Lower lobe of right lung (tissue), 2 donors: ENCODE measurements around the gene HSPB2. TPM values are rescaled to one million over a fixed set of nuclear protein-coding genes. Genes with fewer than 3 reads are reported as not detected.

Experiments used
- ATAC-seq, 2 donors: fragments of 200-7000 bp; cut with Tn5 transposase; one replicate each; pipeline ENCODE4 v1.9.1; 2020 to 2022; ENCODE audit warnings: mild to moderate bottlenecking in 2 of 2, moderate library complexity in 2 of 2
- DNase-seq: peaks from one replicate; pipeline ENCODE4 v3.0.0-alpha.2; 2020
- H3K27ac ChIP-seq: fragments of 200-600 bp; one replicate; pipeline ENCODE4 v1.8.0; 2022
- H3K27me3 ChIP-seq: fragments of 200-600 bp; one replicate; pipeline ENCODE4 v1.8.0; 2022; ENCODE audit warnings: low read depth
- H3K36me3 ChIP-seq: fragments of 200-600 bp; one replicate; pipeline ENCODE4 v1.8.0; 2022; ENCODE audit warnings: mild to moderate bottlenecking
- H3K4me1 ChIP-seq: fragments of 200-600 bp; one replicate; pipeline ENCODE4 v1.8.0; 2022
- H3K4me3 ChIP-seq: fragments of 200-600 bp; one replicate; pipeline ENCODE4 v1.8.0; 2022; ENCODE audit warnings: mild to moderate bottlenecking
- H3K9me3 ChIP-seq: fragments of 200-600 bp; one replicate; pipeline ENCODE4 v1.8.0; 2022
- intact Hi-C: fragments of 100-400 bp; cut with DNase I; formaldehyde crosslinking; loops from one replicate; pipeline ENCODE4 v1.11.0; 2022
- total RNA-seq: library from RNA; stranded (reverse); fragmentation: NEBNext Ultra II Directional; extraction: Animal tissue kit (Norgen Biotek cat#: 25700); gene quantifications from one replicate; pipeline ENCODE4 v1.2.1, GENCODE V29; 2021
- TF ChIP-seq, protein P1 (sequence below): fragments of 200-600 bp; IDR thresholded peaks from one replicate; pipeline ENCODE4 v1.8.0; 2022; ENCODE audit warnings: antibody characterized with exemption, mild to moderate bottlenecking
- donor health status: DM: no; HTN: yes; CAD: no; lungs with severe emphysema.

HSPB2 gene
- total RNA-seq, 1 donor from 2014 or later = 6.4 TPM

DNA sequence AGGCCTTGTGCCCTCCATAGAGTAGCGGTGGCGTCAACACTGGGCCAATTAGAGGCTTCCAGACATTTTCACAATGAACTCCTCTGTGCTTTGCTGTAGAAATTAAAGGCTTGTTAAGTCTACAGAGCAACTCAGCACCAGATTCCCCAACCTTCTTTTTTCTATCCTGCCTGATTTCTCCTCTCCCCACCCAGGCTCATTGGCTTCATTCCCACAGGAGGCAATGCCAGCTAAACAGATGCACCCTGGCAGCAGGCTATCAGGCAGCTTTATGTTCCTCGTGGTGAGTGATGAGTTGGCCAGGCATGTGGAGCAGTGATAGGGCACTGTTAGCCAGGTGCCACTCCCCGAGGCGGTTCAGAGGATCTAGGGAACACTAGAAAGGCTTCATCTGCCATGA is 29.4 kb downstream of the HSPB2 start:
- peaks cover 35% of the 10 kb centered on the region for H3K4me1 ChIP-seq
- no peaks in the 10 kb centered on the region for H3K36me3 ChIP-seq
- intact Hi-C loops = no loop called here
- no peak for DNase-seq
- no peaks in the 10 kb centered on the region for H3K9me3 ChIP-seq
- H3K27me3 ChIP-seq = no peaks in the 10 kb centered on the region
- H3K4me3 ChIP-seq = no peak overlapping the region
- TF ChIP-seq, protein P1, sequence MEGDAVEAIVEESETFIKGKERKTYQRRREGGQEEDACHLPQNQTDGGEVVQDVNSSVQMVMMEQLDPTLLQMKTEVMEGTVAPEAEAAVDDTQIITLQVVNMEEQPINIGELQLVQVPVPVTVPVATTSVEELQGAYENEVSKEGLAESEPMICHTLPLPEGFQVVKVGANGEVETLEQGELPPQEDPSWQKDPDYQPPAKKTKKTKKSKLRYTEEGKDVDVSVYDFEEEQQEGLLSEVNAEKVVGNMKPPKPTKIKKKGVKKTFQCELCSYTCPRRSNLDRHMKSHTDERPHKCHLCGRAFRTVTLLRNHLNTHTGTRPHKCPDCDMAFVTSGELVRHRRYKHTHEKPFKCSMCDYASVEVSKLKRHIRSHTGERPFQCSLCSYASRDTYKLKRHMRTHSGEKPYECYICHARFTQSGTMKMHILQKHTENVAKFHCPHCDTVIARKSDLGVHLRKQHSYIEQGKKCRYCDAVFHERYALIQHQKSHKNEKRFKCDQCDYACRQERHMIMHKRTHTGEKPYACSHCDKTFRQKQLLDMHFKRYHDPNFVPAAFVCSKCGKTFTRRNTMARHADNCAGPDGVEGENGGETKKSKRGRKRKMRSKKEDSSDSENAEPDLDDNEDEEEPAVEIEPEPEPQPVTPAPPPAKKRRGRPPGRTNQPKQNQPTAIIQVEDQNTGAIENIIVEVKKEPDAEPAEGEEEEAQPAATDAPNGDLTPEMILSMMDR = no peak
- H3K27ac ChIP-seq = no peak overlapping the region
- ATAC-seq = no peak

DNA sequence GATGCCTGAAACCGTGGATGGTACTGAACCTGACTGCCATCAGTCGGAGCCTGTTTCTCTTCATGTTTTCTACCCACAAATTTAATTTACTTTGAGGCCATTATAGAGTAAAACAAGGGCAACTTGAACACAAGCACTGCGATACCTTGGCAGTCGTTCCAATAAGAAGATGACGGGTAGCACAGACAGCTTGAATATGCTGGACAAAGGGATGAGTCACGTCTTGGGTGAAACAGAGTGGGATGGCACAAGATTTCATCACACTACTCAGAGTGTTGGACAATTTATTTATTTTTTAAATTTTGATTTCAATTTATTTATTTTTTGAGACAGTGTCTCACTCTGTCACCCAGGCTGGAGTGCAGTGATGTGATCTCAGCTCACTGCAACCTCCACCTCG is 30.3 kb downstream of the HSPB2 start:
- TF ChIP-seq, protein P1 = no peak
- no peak for DNase-seq
- H3K27me3 ChIP-seq = no peaks in the 10 kb centered on the region
- H3K4me3 ChIP-seq = no peak overlapping the region
- H3K27ac ChIP-seq = no peak overlapping the region
- no peak for ATAC-seq
- H3K9me3 ChIP-seq = no peaks in the 10 kb centered on the region
- intact Hi-C loops = no loop called here
- H3K4me1 ChIP-seq = peaks cover 31% of the 10 kb centered on the region
- no peaks in the 10 kb centered on the region for H3K36me3 ChIP-seq

DNA sequence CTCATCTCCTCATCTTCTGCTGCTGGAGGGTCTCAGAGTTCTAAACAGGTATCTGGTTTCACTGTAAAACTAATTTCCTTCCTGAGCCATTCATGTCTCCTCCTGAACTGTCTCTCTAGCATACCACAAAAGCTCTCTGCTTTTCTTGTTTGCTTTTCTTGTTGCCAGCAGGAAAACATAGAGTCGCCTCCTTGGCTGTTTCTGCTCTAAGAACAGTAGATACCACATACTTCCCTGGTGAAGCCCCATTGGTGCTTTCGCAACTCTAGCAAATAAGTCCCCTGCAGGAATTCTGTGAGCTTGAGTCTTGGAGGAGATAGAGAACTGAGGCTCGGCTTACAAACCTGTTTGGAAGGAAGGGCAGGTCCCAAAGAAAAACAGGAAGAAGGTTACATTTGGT is 31.6 kb downstream of the HSPB2 start:
- peak overlapping the region; percentile 75 for H3K27ac ChIP-seq
- intact Hi-C loops = no loop called here
- TF ChIP-seq, protein P1 = no peak
- DNase-seq (no peak), ATAC-seq (peak; percentile 59 to 80)
- H3K4me1 ChIP-seq = peaks cover 18% of the 10 kb centered on the region
- H3K27me3 ChIP-seq = no peaks in the 10 kb centered on the region
- H3K9me3 ChIP-seq = no peaks in the 10 kb centered on the region
- no peak overlapping the region for H3K4me3 ChIP-seq
- H3K36me3 ChIP-seq = no peaks in the 10 kb centered on the region

DNA sequence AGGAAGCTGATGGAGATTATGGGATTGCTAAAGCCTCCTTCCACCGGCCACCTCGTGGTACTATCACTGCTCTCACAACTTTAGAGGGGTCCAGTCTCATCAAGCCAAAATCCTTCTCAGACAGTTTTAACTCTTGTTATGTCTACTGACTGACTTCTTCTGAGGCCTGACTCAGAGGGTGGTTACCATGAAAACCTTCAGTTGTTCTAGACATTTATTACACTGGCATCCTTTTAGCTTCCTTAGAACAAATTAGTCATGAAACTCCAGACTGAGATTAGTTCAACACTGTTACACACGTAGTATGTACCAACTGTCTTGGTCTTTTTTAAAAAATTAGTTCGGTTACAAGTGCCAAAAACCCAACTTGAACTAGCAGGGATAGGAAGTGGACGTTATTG is 32.1 kb downstream of the HSPB2 start:
- peaks cover 18% of the 10 kb centered on the region for H3K4me1 ChIP-seq
- no peak for ATAC-seq
- no peaks in the 10 kb centered on the region for H3K36me3 ChIP-seq
- intact Hi-C loops = no loop called here
- H3K27me3 ChIP-seq = no peaks in the 10 kb centered on the region
- H3K4me3 ChIP-seq = no peak overlapping the region
- no peak for DNase-seq
- peak overlapping the region; percentile 75 for H3K27ac ChIP-seq
- no peaks in the 10 kb centered on the region for H3K9me3 ChIP-seq
- TF ChIP-seq, protein P1 = no peak

DNA sequence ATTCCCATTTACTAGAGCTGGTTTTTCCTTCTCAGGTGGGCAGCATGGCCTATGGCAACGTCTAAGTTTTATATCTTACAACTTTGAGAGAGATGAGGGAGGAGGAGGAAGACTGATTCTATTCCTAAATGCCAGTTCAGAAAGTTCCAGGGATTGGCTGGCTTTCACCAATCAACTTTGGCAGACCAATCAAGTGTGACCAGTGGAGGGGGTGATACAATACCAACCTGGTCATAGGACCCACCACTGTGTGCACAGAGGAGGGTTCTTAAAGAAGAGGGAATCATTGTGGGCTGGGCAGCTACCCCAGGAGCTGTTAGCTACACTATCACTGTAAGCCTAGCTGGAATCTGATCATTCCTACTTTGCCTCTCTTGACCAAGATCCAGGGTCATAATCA is 32.7 kb downstream of the HSPB2 start:
- DNase-seq = no peak
- Histone ChIP-seq H3K36me3 (no peaks in the 10 kb centered on the region), H3K4me3 (no peak overlapping the region), H3K9me3 (no peaks in the 10 kb centered on the region), H3K4me1 (peaks cover 18% of the 10 kb centered on the region), H3K27ac (peak overlapping the region; percentile 75), H3K27me3 (no peaks in the 10 kb centered on the region)
- ATAC-seq = no peak
- TF ChIP-seq, protein P1 = no peak
- intact Hi-C loops = no loop called here

DNA sequence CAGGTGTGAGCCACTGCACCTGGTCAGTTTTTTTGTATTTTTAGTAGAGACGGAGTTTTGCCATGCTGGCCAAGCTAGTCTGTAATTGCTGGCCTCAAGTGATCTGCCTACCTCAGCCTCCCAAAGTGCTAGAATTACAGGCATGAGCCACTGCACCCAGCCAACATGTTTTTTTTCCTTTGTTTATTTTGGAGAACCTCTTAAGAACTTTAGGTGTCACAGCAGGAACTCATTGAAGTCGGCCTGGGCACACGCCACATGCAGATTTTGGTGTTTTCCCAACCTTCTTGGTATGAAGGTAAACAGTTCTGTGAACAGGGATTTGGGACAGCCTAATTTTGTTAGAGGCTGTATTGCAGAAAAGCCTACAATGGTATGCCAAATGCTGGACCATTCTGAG is 34.0 kb downstream of the HSPB2 start:
- Histone ChIP-seq H3K27me3 (no peaks in the 10 kb centered on the region), H3K27ac (peak overlapping the region; percentile 7), H3K4me1 (peaks cover 18% of the 10 kb centered on the region), H3K4me3 (no peak overlapping the region), H3K36me3 (no peaks in the 10 kb centered on the region), H3K9me3 (no peaks in the 10 kb centered on the region)
- DNase-seq (no peak), ATAC-seq (peak; percentile 39 to 58)
- intact Hi-C loops = no loop called here
- TF ChIP-seq, protein P1 = no peak
